GM18858 (cell line): ENCODE results near the gene COL4A4.
"Not testable (repeated sequence)": the region's sequence is repeated elsewhere in the genome, so short reads cannot be mapped to it uniquely, and the experiment has no call there.

ENCODE experiments used
- ATAC-seq: cut with Tn5 transposase; IDR thresholded peaks from one replicate; pipeline ENCODE4 v1.9.1; 2021; ENCODE audit not compliant: unreplicated experiment

Gene COL4A4

GRCh38 chr2:227117852-227118251 lies 46.2 kb downstream of the COL4A4 start:
- no peak for ATAC-seq

- peak; percentile 43 for ATAC-seq
Observed at GRCh38 chr2:227117027-227117426, 47.0 kb downstream of the COL4A4 start.

GRCh38 chr2:227115761-227116160 lies 48.2 kb downstream of the COL4A4 start:
- ATAC-seq = no peak

- peak; percentile 84 for ATAC-seq
Observed at GRCh38 chr2:227106845-227107759, 56.9 kb downstream of the COL4A4 start.

GRCh38 chr2:227103583-227103982 lies 60.4 kb downstream of the COL4A4 start:
- ATAC-seq = no peak

- ATAC-seq = no peak
Observed at GRCh38 chr2:227099340-227099739, 64.7 kb downstream of the COL4A4 start.

GRCh38 chr2:227098162-227098515 lies 65.9 kb downstream of the COL4A4 start:
- no peak for ATAC-seq

GRCh38 chr2:227097495-227098161 lies 66.4 kb downstream of the COL4A4 start:
- ATAC-seq = no peak

- no peak for ATAC-seq
Observed at GRCh38 chr2:227095346-227095745, 68.7 kb downstream of the COL4A4 start.

GRCh38 chr2:227082286-227082685 lies 81.7 kb downstream of the COL4A4 start:
- ATAC-seq = peak; percentile 98

GRCh38 chr2:227079726-227080125 lies 84.3 kb downstream of the COL4A4 start:
- ATAC-seq = no peak

GRCh38 chr2:227065065-227065464 lies 98.9 kb downstream of the COL4A4 start:
- not testable (repeated sequence) for ATAC-seq

GRCh38 chr2:227058888-227059399 lies 105.1 kb downstream of the COL4A4 start:
- ATAC-seq = no peak

- ATAC-seq = no peak
Observed at GRCh38 chr2:227057743-227058447, 106.1 kb downstream of the COL4A4 start.

GRCh38 chr2:227057060-227057459 lies 106.9 kb downstream of the COL4A4 start:
- no peak for ATAC-seq

GRCh38 chr2:227054006-227054405 lies 110.0 kb downstream of the COL4A4 start:
- no peak for ATAC-seq

- ATAC-seq = no peak
Observed at GRCh38 chr2:227052879-227053278, 111.1 kb downstream of the COL4A4 start.

GRCh38 chr2:227043981-227044380 lies 120.0 kb downstream of the COL4A4 start:
- no peak for ATAC-seq

GRCh38 chr2:227038550-227039189 lies 125.3 kb downstream of the COL4A4 start:
- ATAC-seq = no peak

- ATAC-seq = no peak
Observed at GRCh38 chr2:227036527-227036926, 127.5 kb downstream of the COL4A4 start.
